ENCODE results near the gene PALS1. TPM values are rescaled to one million over a fixed set of nuclear protein-coding genes. Genes with fewer than 3 reads are reported as not detected.

The PALS1 gene
- total RNA-seq, 3 donors from 2014 or later (not counting 1 experiment from before 2014, with no cell fraction given): 4.3 to 7.3 (median 6.5) TPM

GRCh38 chr14:67228325-67228984 lies 12.8 kb upstream of the PALS1 start:
- H3K4me1 Mint-ChIP-seq: no peaks in the 10 kb centered on the region
- H3K36me3 ChIP-seq (ENCODE audit: control insufficient read depth, insufficient read depth, low read length): no peaks in the 10 kb centered on the region
- DNase-seq: no peak
- H3K4me3 Mint-ChIP-seq: no peak overlapping the region
- H3K9me3 ChIP-seq (ENCODE audit: control insufficient read depth, insufficient read depth, low read length): no peaks in the 10 kb centered on the region
- H3K4me3 ChIP-seq (ENCODE audit: low read length): no peak overlapping the region
- no peaks in the 10 kb centered on the region for H3K4me1 ChIP-seq (ENCODE audit: control insufficient read depth, insufficient read depth, low read length)
- H3K36me3 Mint-ChIP-seq: no peaks in the 10 kb centered on the region
- ATAC-seq: no peak
- no peaks in the 10 kb centered on the region for H3K9me3 Mint-ChIP-seq
- H3K27ac Mint-ChIP-seq: no peak overlapping the region
- no peak overlapping the region for H3K27ac ChIP-seq (ENCODE audit: low read length)
- no peaks in the 10 kb centered on the region for H3K27me3 ChIP-seq (ENCODE audit: control insufficient read depth, insufficient read depth, low read length)
- peaks cover 0 to 2% of the 10 kb centered on the region in 2 donors for H3K27me3 Mint-ChIP-seq (ENCODE audit: low read depth in 2 of 2)
- no peak for TF ChIP-seq CTCF (IDR thresholded peaks at IDR 0.05)
- intact Hi-C loops (cut with micrococcal nuclease): no loop called here
- WGBS (ENCODE audit: insufficient coverage): no CpG with 5 or more reads among the region's 3 CpGs

- intact Hi-C loops (cut with micrococcal nuclease): no loop called here
- H3K27ac Mint-ChIP-seq: no peak overlapping the region
Observed at GRCh38 chr14:67232066-67232465, 9.2 kb upstream of the PALS1 start.

GRCh38 chr14:67232621-67233020 lies 8.6 kb upstream of the PALS1 start:
- intact Hi-C loops (cut with micrococcal nuclease): no loop called here
- Mint-ChIP-seq H3K27me3 (ENCODE audit: low read depth in 2 of 2) (peaks cover 0 to 3% of the 10 kb centered on the region in 2 donors), H3K27ac (no peak overlapping the region), H3K36me3 (no peaks in the 10 kb centered on the region), H3K4me3 (no peak overlapping the region), H3K4me1 (no peaks in the 10 kb centered on the region), H3K9me3 (no peaks in the 10 kb centered on the region)
- Histone ChIP-seq H3K36me3 (ENCODE audit: control insufficient read depth, insufficient read depth, low read length) (no peaks in the 10 kb centered on the region), H3K9me3 (ENCODE audit: control insufficient read depth, insufficient read depth, low read length) (no peaks in the 10 kb centered on the region), H3K27ac (ENCODE audit: low read length) (no peak overlapping the region), H3K4me3 (ENCODE audit: low read length) (no peak overlapping the region), H3K4me1 (ENCODE audit: control insufficient read depth, insufficient read depth, low read length) (no peaks in the 10 kb centered on the region), H3K27me3 (ENCODE audit: control insufficient read depth, insufficient read depth, low read length) (no peaks in the 10 kb centered on the region)
- ATAC-seq (no peak), DNase-seq (no peak)
- no peak for TF ChIP-seq CTCF (IDR thresholded peaks at IDR 0.05)
- WGBS (ENCODE audit: insufficient coverage): 91% methylated on average over 2 of the region's 2 CpGs

More at GRCh38 chr14:67232066-67232465, 9.2 kb upstream of the PALS1 start:
- H3K36me3 ChIP-seq (ENCODE audit: control insufficient read depth, insufficient read depth, low read length): no peaks in the 10 kb centered on the region
- no peak overlapping the region for H3K4me3 Mint-ChIP-seq
- no peaks in the 10 kb centered on the region for H3K4me1 Mint-ChIP-seq
- no peak overlapping the region for H3K4me3 ChIP-seq (ENCODE audit: low read length)
- no peak overlapping the region for H3K27ac ChIP-seq (ENCODE audit: low read length)
- no peaks in the 10 kb centered on the region for H3K9me3 Mint-ChIP-seq
- 100% methylated on average over 1 of the region's 2 CpGs for WGBS (ENCODE audit: insufficient coverage)
- H3K27me3 Mint-ChIP-seq (ENCODE audit: low read depth in 2 of 2): peaks cover 0 to 3% of the 10 kb centered on the region in 2 donors
- ATAC-seq: no peak
- H3K9me3 ChIP-seq (ENCODE audit: control insufficient read depth, insufficient read depth, low read length): no peaks in the 10 kb centered on the region
- no peak for DNase-seq
- no peak for TF ChIP-seq CTCF (IDR thresholded peaks at IDR 0.05)
- no peaks in the 10 kb centered on the region for H3K36me3 Mint-ChIP-seq
- H3K27me3 ChIP-seq (ENCODE audit: control insufficient read depth, insufficient read depth, low read length): no peaks in the 10 kb centered on the region
- H3K4me1 ChIP-seq (ENCODE audit: control insufficient read depth, insufficient read depth, low read length): no peaks in the 10 kb centered on the region

- H3K27me3 ChIP-seq (ENCODE audit: control insufficient read depth, insufficient read depth, low read length): no peaks in the 10 kb centered on the region
- Mint-ChIP-seq H3K27ac (no peak overlapping the region), H3K27me3 (ENCODE audit: low read depth in 2 of 2) (peaks cover 0 to 3% of the 10 kb centered on the region in 2 donors), H3K36me3 (no peaks in the 10 kb centered on the region), H3K4me1 (peaks cover 15 to 17% of the 10 kb centered on the region in 2 donors), H3K9me3 (no peaks in the 10 kb centered on the region), H3K4me3 (no peak overlapping the region)
- no CpG with 5 or more reads among the region's 1 CpG for WGBS (ENCODE audit: insufficient coverage)
- no peak for ATAC-seq
- H3K36me3 ChIP-seq (ENCODE audit: control insufficient read depth, insufficient read depth, low read length): no peaks in the 10 kb centered on the region
- no peaks in the 10 kb centered on the region for H3K9me3 ChIP-seq (ENCODE audit: control insufficient read depth, insufficient read depth, low read length)
- H3K27ac ChIP-seq (ENCODE audit: low read length): no peak overlapping the region
- DNase-seq: no peak
- TF ChIP-seq CTCF (IDR thresholded peaks at IDR 0.05): no peak
- peaks cover 9% of the 10 kb centered on the region for H3K4me1 ChIP-seq (ENCODE audit: control insufficient read depth, insufficient read depth, low read length)
- intact Hi-C loops (cut with micrococcal nuclease): no loop called here
- no peak overlapping the region for H3K4me3 ChIP-seq (ENCODE audit: low read length)
Observed at GRCh38 chr14:67237591-67237990, 3.6 kb upstream of the PALS1 start.

All from natural killer cell (primary cell).